Liver (tissue), 9 donors: Measurements from ENCODE around the gene SMIM33. TPM values are rescaled to one million over a fixed set of nuclear protein-coding genes. Genes with fewer than 3 reads are reported as not detected.
"Not testable (repeated sequence)": the region's sequence is repeated elsewhere in the genome, so short reads cannot be mapped to it uniquely, and the experiment has no call there.

Experiments used
- DNase-seq: peaks from one replicate; pipeline ENCODE4 v3.0.0-alpha.2; 2017; ENCODE audit warnings: low spot score
- H3K27ac ChIP-seq, 2 donors: one replicate each; pipeline ENCODE4 v1.7.0; 2013; ENCODE audit warnings: inconsistent platforms in 2 of 2, low read length in 2 of 2, control low read depth in 1 of 2, low read depth in 1 of 2, mild to moderate bottlenecking in 1 of 2
- H3K27me3 ChIP-seq, 4 donors: one replicate each; pipeline versions ENCODE4 v1.6.1 to v1.7.0; 2013; ENCODE audit warnings: low read length in 3 of 4, inconsistent platforms in 1 of 4, mild to moderate bottlenecking in 1 of 4, moderate library complexity in 1 of 4; ENCODE audit not compliant: control insufficient read depth in 4 of 4, insufficient read depth in 4 of 4
- H3K36me3 ChIP-seq, 4 donors: one replicate each; pipeline versions ENCODE4 v1.6.1 to v1.7.0; 2013; ENCODE audit warnings: low read length in 3 of 4, mild to moderate bottlenecking in 3 of 4, low read depth in 1 of 4, moderate library complexity in 1 of 4; ENCODE audit not compliant: control insufficient read depth in 4 of 4, insufficient read depth in 3 of 4
- H3K4me1 ChIP-seq, 4 donors: one replicate each; pipeline versions ENCODE4 v1.6.1 to v1.7.0; 2013; ENCODE audit warnings: low read length in 3 of 4, mild to moderate bottlenecking in 3 of 4, moderate library complexity in 1 of 4; ENCODE audit not compliant: control insufficient read depth in 4 of 4, insufficient read depth in 4 of 4
- H3K4me3 ChIP-seq, 3 donors: one replicate each; pipeline versions ENCODE4 v1.6.1 to v1.7.0; 2013; ENCODE audit warnings: low read length in 3 of 3, control low read depth in 1 of 3, low read depth in 1 of 3, mild to moderate bottlenecking in 1 of 3
- H3K9ac ChIP-seq, 2 donors: one replicate each; pipeline ENCODE4 v1.7.0; 2013; ENCODE audit warnings: low read length in 2 of 2, mild to moderate bottlenecking in 2 of 2, moderate library complexity in 2 of 2, control low read depth in 1 of 2, low read depth in 1 of 2
- H3K9me3 ChIP-seq, 4 donors: one replicate each; pipeline versions ENCODE4 v1.6.1 to v1.7.0; 2013; ENCODE audit warnings: low read length in 3 of 4; ENCODE audit not compliant: control insufficient read depth in 4 of 4
- ATF3 ChIP-seq: IDR thresholded peaks from 2 replicates; pipeline ENCODE4 v1.6.1; 2016; ENCODE audit warnings: antibody characterized with exemption
- CTCF ChIP-seq: fragments of 150-350 bp; IDR thresholded peaks from 2 replicates; pipeline ENCODE4 v1.5.1; 2017; ENCODE audit warnings: improper control_type of control experiment, low read depth, low read length; ENCODE audit not compliant: missing input control
- EGR1 ChIP-seq, 2 donors: IDR thresholded peaks; 2 replicates each; pipeline ENCODE4 v1.6.1; 2016 to 2018; ENCODE audit warnings: antibody characterized with exemption in 2 of 2, low read depth in 2 of 2
- FOXA1 ChIP-seq: IDR thresholded peaks from 2 replicates; pipeline ENCODE4 v1.6.1; 2016; ENCODE audit warnings: antibody characterized with exemption
- FOXA2 ChIP-seq: IDR thresholded peaks from 2 replicates; pipeline ENCODE4 v1.6.1; 2016; ENCODE audit warnings: antibody characterized with exemption
- GABPA ChIP-seq, 2 donors: IDR thresholded peaks in 1 of 2; conservative IDR thresholded peaks in 1 of 2; 2 replicates each; pipeline ENCODE4 v1.6.1; 2016; ENCODE audit warnings: antibody characterized with exemption in 2 of 2, mild to moderate bottlenecking in 1 of 2, moderate library complexity in 1 of 2
- HNF4A ChIP-seq, 2 donors: conservative IDR thresholded peaks; 2 replicates each; pipeline ENCODE4 v1.6.1; 2016; ENCODE audit warnings: antibody characterized with exemption in 2 of 2, mild to moderate bottlenecking in 2 of 2
- HNF4G ChIP-seq: IDR thresholded peaks from 2 replicates; pipeline ENCODE4 v1.6.1; 2016; ENCODE audit warnings: antibody characterized with exemption
- JUND ChIP-seq, 2 donors: IDR thresholded peaks; 2 replicates each; pipeline ENCODE4 v1.6.1; 2016; ENCODE audit warnings: antibody characterized with exemption in 2 of 2
- MAX ChIP-seq: IDR thresholded peaks from 2 replicates; pipeline ENCODE4 v1.6.1; 2016; ENCODE audit warnings: antibody characterized with exemption
- NR2F2 ChIP-seq: IDR thresholded peaks from 2 replicates; pipeline ENCODE4 v1.6.1; 2016; ENCODE audit warnings: antibody characterized with exemption
- RAD21 ChIP-seq, 2 donors: IDR thresholded peaks; 2 replicates each; pipeline ENCODE4 v1.6.1; 2016; ENCODE audit warnings: antibody characterized with exemption in 2 of 2, mild to moderate bottlenecking in 2 of 2
- REST ChIP-seq: IDR thresholded peaks from 2 replicates; pipeline ENCODE4 v1.6.1; 2016; ENCODE audit warnings: antibody characterized with exemption, mild to moderate bottlenecking
- RXRA ChIP-seq, 2 donors: IDR thresholded peaks; 2 replicates each; pipeline ENCODE4 v1.6.1; 2017 to 2018; ENCODE audit warnings: antibody characterized with exemption in 2 of 2, mild to moderate bottlenecking in 1 of 2
- SP1 ChIP-seq: IDR thresholded peaks from 2 replicates; pipeline ENCODE4 v1.6.1; 2018; ENCODE audit warnings: antibody characterized with exemption, mild to moderate bottlenecking
- TAF1 ChIP-seq: conservative IDR thresholded peaks from 2 replicates; pipeline ENCODE4 v1.6.1; 2016; ENCODE audit warnings: antibody characterized with exemption, mild to moderate bottlenecking
- YY1 ChIP-seq: IDR thresholded peaks from 2 replicates; pipeline ENCODE4 v1.6.1; 2016; ENCODE audit warnings: antibody characterized with exemption, mild to moderate bottlenecking
- ZBTB33 ChIP-seq: IDR thresholded peaks from 2 replicates; pipeline ENCODE4 v1.6.1; 2016; ENCODE audit warnings: antibody characterized with exemption
- WGBS: extraction: QIAGEN DNeasy Blood & Tissue Kit; methylation state at CpG from one replicate; pipeline ENCODE4 v1.1.7; 2013; 5-methylcytosine and 5-hydroxymethylcytosine counted together
- polyA plus RNA-seq, 2 donors: library from polyadenylated mRNA; stranded (reverse) in 1 of 2; unstranded in 1 of 2; fragments of 200-250 nt in 1 of 2; fragments of >200 nt in 1 of 2; fragmentation: Nextera tagmentation in 1 of 2; extraction: Ambion mirVana in 1 of 2; gene quantifications; one replicate each; pipeline versions ENCODE4 v1.2.1 to v1.2.3, GENCODE V29; 2013 to 2015
- total RNA-seq, 2 donors: library from RNA; depleted of rRNA; stranded (reverse); fragments of >200 nt; gene quantifications; one replicate each; pipeline ENCODE4 v1.2.3, GENCODE V29; 2014
- donor health status: healthy.
- donor health status: healthy.
- donor health status: healthy.
- donor health status: healthy.
- donor health status: healthy.

The SMIM33 gene
- total and polyA plus RNA-seq, 4 donors, result 0.05 TPM; not detected in 3

GRCh38 chr5:139503879-139504278, 33.1 kb downstream of the SMIM33 start:
- H3K27ac ChIP-seq, DNase-seq, H3K9ac ChIP-seq, H3K4me3 ChIP-seq, H3K9me3 ChIP-seq, H3K4me1 ChIP-seq, H3K36me3 ChIP-seq, H3K27me3 ChIP-seq: not testable (repeated sequence)
- 56% methylated on average over 15 of the region's 15 CpGs for WGBS
- peak; percentile 44 for TF ChIP-seq SP1
- TF ChIP-seq HNF4A (conservative IDR thresholded peaks at IDR 0.05), result peak in 1 of 2 donors; percentile 58
- TF ChIP-seq NR2F2, result peak; percentile 52
- peak; percentile 45 to 81 for TF ChIP-seq RXRA (IDR thresholded peaks at IDR 0.05)

- H3K9me3 ChIP-seq, H3K4me3 ChIP-seq, H3K9ac ChIP-seq, H3K27me3 ChIP-seq, H3K27ac ChIP-seq, DNase-seq, H3K36me3 ChIP-seq, H3K4me1 ChIP-seq: not testable (repeated sequence)
- WGBS, result 73% methylated on average over 5 of the region's 5 CpGs
Observed at GRCh38 chr5:139504722-139505121, 33.9 kb downstream of the SMIM33 start.

GRCh38 chr5:139512786-139513390, 42.1 kb downstream of the SMIM33 start:
- WGBS, result 84% methylated on average over 6 of the region's 6 CpGs
- H3K9me3 ChIP-seq, result no peaks in the 10 kb centered on the region
- H3K9ac ChIP-seq, result no peak overlapping the region
- TF ChIP-seq NR2F2 (no peak), EGR1 (IDR thresholded peaks at IDR 0.05; ENCODE audit: low read depth in 2 of 2) (no peak), MAX (no peak), ATF3 (no peak), TAF1 (no peak), ZBTB33 (no peak), CTCF (no peak), HNF4G (no peak), RAD21 (IDR thresholded peaks at IDR 0.05) (no peak), JUND (IDR thresholded peaks at IDR 0.05) (no peak), FOXA2 (no peak), REST (no peak), GABPA (IDR thresholded peaks at IDR 0.05 in 1 of 2, conservative IDR thresholded peaks at IDR 0.05 in 1 of 2) (no peak), SP1 (no peak), YY1 (no peak), FOXA1 (no peak)
- no peaks in the 10 kb centered on the region for H3K36me3 ChIP-seq
- H3K4me1 ChIP-seq, result peaks cover 0 to 5% (median 2%) of the 10 kb centered on the region in 4 donors
- no peak for DNase-seq
- H3K4me3 ChIP-seq, result no peak overlapping the region
- H3K27me3 ChIP-seq, result no peaks in the 10 kb centered on the region
- no peak overlapping the region for H3K27ac ChIP-seq
